ENCODE measurements around the gene BLOC1S3.

DNA sequence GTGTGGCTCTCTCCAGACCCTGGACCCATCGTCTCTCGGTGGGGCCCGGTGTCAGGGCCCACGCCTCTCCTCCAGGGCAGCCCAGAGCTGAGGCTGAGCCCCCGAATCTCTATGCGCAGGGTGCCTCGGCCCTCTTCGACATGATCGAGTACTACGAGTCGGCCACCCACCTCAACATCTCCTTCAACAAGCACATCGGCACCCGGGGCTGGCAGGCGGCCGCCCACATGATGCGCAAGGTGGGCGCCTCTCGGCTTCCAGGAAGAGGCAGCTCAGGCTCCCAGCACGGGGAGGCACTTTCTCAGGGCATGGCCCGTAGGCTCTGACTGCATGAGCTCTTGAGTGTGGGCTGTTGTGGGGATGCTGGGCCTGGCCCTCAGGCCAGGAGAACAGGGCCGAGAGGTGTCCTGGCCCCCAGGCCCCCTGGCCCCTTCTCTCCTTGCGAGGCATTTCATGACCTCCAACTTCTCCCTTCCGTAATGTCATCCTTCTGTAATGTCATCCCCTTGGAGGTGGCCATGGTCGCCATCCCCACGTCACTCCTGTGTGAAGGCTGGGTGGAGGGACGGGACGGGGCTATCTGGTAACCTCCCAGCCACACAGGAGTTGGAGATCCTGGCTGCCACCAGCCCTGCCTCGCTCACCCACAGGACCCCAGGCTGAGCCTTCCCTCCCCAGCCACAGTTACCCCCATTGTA, 37.2 kb upstream of the BLOC1S3 start:
- TF ChIP-seq POLR2A (IDR thresholded peaks at IDR 0.05; ENCODE audit: extremely low read depth, insufficient read length) (no peak), CTCF (IDR thresholded peaks at IDR 0.05; ENCODE audit: low read depth, low read length) (no peak)
- TF ChIP-seq, protein P1, sequence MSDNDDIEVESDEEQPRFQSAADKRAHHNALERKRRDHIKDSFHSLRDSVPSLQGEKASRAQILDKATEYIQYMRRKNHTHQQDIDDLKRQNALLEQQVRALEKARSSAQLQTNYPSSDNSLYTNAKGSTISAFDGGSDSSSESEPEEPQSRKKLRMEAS (IDR thresholded peaks at IDR 0.05; ENCODE audit: low read depth, low read length) = no peak

Data from NB4 (cell line).